Stimulated activated CD8-positive, alpha-beta memory T cell treated with anti-CD3 and anti-CD28 coated beads, Interleukin-12 subunit alpha, Interleukin-12 subunit beta, amount 100 ng/mL, for 1 hour (primary cell): ENCODE measurements around the gene SMDT1.
"Not testable (repeated sequence)": the region's sequence is repeated elsewhere in the genome, so short reads cannot be mapped to it uniquely, and the experiment has no call there.

Source experiments
- DNase-seq: peaks from one replicate; pipeline ENCODE4 v3.0.0-alpha.2; 2020; ENCODE audit warnings: low read depth

Gene SMDT1

GRCh38 chr22:42070517-42071422 lies 8.7 kb upstream of the SMDT1 start, which contains the start of gene NAGA:
NAGA (minus strand) TSS chr22:42070812; CDS start chr22:42070297, 515 bp downstream.
- DNase-seq: peak; percentile 85

GRCh38 chr22:42071508-42071907 lies 8.0 kb upstream of the SMDT1 start:
- DNase-seq: not testable (repeated sequence)

- DNase-seq: no peak
Observed at GRCh38 chr22:42072606-42073330, 6.7 kb upstream of the SMDT1 start.

- no peak for DNase-seq
Observed at GRCh38 chr22:42073621-42074041, 5.9 kb upstream of the SMDT1 start.

- DNase-seq: no peak
Observed at GRCh38 chr22:42074132-42074811, 5.2 kb upstream of the SMDT1 start, which contains the start of gene PHETA2. PHETA2 (plus strand) TSS chr22:42074248; CDS start chr22:42077294, 3,046 bp downstream.

GRCh38 chr22:42074846-42075676 lies 4.4 kb upstream of the SMDT1 start:
- DNase-seq: no peak

DNA sequence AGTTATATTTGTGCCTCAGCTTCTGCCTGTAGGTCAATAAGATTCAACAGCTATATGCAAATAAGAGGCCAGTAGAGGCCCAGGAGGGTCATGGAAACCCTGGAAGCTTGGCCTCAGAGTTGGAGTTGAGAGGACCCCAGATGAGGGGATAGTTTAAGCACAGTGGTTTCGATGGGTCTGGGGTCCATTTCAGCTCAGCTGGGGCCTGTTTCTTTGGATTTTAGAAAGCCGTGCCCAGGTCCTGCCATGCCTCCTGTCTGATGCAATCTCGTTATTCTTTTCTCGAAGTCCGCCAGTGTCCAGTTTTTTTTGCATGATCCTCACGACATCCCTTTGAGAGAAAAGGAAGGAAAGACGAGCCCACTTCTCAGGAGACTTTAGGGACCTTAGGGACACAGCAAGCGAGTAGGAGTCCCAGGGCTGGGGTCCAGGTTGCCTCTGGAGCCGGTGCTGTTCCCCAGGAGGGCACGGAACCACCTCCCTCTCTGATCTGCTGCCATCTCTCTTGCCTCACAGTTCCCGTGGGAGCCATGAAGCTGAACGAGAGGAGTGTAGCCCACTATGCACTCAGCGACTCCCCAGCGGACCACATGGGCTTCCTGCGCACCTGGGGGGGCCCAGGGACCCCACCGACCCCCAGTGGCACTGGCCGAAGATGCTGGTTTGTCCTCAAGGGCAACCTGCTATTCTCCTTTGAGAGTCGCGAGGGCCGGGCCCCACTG lies 2.6 kb upstream of the SMDT1 start:
- no peak for DNase-seq

GRCh38 chr22:42077486-42078125 lies 1.9 kb upstream of the SMDT1 start:
- DNase-seq: no peak

GRCh38 chr22:42078469-42079318 lies 806 bp upstream of the SMDT1 start:
- no peak for DNase-seq

- DNase-seq: no peak
Observed at GRCh38 chr22:42080287-42080686, 787 bp downstream of the SMDT1 start.

GRCh38 chr22:42083119-42083518 lies 3.6 kb downstream of the SMDT1 start:
- no peak for DNase-seq

GRCh38 chr22:42084874-42085273 lies 5.4 kb downstream of the SMDT1 start:
- no peak for DNase-seq

GRCh38 chr22:42086051-42086450 lies 6.6 kb downstream of the SMDT1 start:
- no peak for DNase-seq

DNA sequence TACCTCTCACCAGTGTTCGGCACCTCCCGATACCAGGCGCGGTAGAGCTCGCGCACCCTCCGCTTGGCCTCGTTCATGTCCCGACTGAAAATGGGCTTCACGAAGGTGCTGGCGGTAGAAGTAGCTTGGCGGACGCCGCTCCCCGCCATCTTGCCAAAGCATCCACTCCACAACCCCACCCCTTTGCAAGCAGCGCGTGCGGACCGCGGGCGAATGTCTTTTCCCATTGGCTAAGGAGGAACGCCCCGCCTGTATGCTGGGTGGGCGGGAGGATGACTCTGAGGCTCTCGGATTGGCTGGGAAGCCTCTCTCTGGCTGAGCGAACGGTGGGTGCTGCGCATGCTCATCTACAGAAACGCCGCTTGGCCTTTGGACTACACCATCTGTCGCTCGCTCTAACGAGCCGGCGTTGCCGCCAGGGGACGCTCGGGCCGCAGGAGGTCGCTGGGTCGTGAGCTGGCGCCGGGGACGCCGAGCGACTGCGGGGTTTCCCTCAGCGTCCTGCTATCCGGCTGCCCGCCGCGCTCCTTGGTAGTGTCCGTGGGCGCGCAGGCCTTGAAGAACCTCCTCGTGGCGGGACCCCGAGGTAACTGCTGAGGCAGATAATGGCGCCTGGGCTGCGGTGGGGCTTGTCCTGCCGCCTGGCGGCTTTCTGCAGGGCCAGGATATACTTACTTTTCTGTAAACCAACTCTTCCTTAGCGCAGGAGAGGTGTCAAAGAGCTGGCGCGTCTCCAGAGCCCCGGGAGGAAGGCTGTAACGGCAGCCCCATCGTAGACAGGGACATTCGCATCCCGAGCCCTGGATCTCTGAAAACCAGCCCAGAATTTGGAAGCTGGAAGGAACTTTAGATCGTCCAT lies 11.3 kb downstream of the SMDT1 start, which contains the start of gene NDUFA6:
TSS of gene NDUFA6 (minus strand) at position 177 of the 859 bp plus-strand sequence. CDS start at position 149, 28 bp downstream.
- DNase-seq: peak; percentile 96

GRCh38 chr22:42091455-42091782 lies 11.9 kb downstream of the SMDT1 start:
- DNase-seq: no peak

DNA sequence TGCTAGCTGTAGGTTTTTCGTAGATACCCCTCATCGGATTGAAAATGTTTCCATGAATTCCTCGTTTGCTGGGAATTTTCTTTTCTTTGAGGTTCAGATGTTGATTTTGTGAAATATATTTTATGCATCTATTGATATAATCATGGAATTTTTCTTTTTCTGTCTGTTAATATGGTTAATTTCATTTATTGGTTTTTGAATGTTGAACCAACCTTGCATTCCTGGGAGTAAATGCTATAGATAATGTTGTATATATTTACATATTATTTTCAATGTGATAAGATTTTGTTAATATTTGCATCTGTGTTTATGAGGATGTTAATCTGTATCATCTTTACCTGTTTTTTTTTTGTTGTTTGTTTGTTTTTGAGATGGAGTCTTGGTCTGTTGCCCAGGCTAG lies 21.7 kb downstream of the SMDT1 start:
- no peak for DNase-seq

DNA sequence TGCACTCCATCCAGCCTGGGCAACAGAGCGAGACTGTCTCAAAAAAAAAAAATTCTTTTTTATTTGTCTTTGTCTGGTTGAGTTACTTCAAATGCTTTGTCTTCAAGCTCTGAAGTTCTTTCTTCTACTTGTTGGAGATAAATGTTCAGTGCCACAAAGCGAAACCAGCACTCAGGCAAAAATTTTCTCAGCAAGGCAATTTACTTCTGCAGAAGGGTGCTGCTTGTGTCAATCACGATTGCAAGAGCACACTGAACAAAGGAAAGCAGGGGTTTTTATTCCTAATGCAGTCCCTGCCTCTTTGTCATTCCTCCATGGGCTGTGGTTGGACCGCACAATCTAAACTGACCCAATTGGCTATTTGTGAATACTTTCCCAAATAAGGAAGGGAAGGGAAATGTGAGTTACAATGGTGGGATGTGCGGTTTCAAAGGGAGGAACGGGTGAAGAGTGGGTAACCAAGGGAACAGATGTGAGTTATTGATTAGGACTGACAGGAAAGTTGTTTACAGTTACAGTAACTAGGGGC lies 24.9 kb downstream of the SMDT1 start:
- not testable (repeated sequence) for DNase-seq

GRCh38 chr22:42108848-42109247 lies 29.3 kb downstream of the SMDT1 start:
- no peak for DNase-seq
